Measurements from ENCODE around the gene HDAC4.

- TF ChIP-seq CTCF (IDR thresholded peaks at IDR 0.05) = no peak
- TF ChIP-seq, protein P1, sequence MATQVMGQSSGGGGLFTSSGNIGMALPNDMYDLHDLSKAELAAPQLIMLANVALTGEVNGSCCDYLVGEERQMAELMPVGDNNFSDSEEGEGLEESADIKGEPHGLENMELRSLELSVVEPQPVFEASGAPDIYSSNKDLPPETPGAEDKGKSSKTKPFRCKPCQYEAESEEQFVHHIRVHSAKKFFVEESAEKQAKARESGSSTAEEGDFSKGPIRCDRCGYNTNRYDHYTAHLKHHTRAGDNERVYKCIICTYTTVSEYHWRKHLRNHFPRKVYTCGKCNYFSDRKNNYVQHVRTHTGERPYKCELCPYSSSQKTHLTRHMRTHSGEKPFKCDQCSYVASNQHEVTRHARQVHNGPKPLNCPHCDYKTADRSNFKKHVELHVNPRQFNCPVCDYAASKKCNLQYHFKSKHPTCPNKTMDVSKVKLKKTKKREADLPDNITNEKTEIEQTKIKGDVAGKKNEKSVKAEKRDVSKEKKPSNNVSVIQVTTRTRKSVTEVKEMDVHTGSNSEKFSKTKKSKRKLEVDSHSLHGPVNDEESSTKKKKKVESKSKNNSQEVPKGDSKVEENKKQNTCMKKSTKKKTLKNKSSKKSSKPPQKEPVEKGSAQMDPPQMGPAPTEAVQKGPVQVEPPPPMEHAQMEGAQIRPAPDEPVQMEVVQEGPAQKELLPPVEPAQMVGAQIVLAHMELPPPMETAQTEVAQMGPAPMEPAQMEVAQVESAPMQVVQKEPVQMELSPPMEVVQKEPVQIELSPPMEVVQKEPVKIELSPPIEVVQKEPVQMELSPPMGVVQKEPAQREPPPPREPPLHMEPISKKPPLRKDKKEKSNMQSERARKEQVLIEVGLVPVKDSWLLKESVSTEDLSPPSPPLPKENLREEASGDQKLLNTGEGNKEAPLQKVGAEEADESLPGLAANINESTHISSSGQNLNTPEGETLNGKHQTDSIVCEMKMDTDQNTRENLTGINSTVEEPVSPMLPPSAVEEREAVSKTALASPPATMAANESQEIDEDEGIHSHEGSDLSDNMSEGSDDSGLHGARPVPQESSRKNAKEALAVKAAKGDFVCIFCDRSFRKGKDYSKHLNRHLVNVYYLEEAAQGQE (IDR thresholded peaks at IDR 0.05) = no peak
- TF ChIP-seq CHD2 (IDR thresholded peaks at IDR 0.05; ENCODE audit: low read length, partially characterized antibody) = no peak
- no peak for TF ChIP-seq MAZ (IDR thresholded peaks at IDR 0.05; ENCODE audit: borderline replicate concordance, low read depth, low read length)
- TF ChIP-seq SREBF2 (IDR thresholded peaks at IDR 0.05) = no peak
These were observed 9.2 kb upstream of the HDAC4 start for GRCh38 chr2:239409976-239410375.

Data from A549 (cell line).